Body of pancreas (tissue), 4 donors: ENCODE measurements around the gene TYRO3.

ENCODE experiments used
- POLR2A ChIP-seq, 3 donors: fragments of 450-650 bp; IDR thresholded peaks; one replicate each; pipeline ENCODE4 v1.6.1; 2016; ENCODE audit warnings: antibody characterized with exemption in 3 of 3, mild to moderate bottlenecking in 2 of 3
- TF ChIP-seq, protein P1 (sequence below), 7 experiments: fragments of 450-650 bp in 4 of 7; fragments of 200-600 bp in 3 of 7; sonication (generic) in 3 of 7; IDR thresholded peaks; one replicate each; pipeline ENCODE4 v1.5.1; 2016 to 2019; ENCODE audit warnings: antibody characterized with exemption in 7 of 7

DNA sequence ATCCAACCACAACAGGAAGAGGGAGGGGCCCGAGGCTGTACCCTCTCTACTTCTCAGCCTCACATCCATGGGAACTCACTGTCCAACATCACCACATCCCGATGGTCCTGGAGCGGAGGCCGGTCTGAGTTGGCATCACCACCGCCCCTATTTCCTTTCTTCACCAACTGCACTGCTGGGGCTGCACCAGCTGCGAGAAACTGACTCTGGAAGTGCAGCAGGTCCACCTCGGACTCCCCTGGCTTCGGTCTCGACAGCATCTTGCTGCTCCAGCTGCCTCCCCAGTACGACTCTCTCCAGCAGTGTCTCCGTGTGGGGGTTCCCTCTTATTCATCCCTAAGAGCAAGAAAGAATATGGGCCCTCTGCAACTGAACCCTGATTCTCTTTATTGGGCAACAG, 22.1 kb upstream of the TYRO3 start:
- TF ChIP-seq, protein P1, sequence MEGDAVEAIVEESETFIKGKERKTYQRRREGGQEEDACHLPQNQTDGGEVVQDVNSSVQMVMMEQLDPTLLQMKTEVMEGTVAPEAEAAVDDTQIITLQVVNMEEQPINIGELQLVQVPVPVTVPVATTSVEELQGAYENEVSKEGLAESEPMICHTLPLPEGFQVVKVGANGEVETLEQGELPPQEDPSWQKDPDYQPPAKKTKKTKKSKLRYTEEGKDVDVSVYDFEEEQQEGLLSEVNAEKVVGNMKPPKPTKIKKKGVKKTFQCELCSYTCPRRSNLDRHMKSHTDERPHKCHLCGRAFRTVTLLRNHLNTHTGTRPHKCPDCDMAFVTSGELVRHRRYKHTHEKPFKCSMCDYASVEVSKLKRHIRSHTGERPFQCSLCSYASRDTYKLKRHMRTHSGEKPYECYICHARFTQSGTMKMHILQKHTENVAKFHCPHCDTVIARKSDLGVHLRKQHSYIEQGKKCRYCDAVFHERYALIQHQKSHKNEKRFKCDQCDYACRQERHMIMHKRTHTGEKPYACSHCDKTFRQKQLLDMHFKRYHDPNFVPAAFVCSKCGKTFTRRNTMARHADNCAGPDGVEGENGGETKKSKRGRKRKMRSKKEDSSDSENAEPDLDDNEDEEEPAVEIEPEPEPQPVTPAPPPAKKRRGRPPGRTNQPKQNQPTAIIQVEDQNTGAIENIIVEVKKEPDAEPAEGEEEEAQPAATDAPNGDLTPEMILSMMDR (IDR thresholded peaks at IDR 0.05) = no peak
- TF ChIP-seq POLR2A (IDR thresholded peaks at IDR 0.05) = no peak
